ENCODE measurements around the gene MED16.

Gene MED16

DNA sequence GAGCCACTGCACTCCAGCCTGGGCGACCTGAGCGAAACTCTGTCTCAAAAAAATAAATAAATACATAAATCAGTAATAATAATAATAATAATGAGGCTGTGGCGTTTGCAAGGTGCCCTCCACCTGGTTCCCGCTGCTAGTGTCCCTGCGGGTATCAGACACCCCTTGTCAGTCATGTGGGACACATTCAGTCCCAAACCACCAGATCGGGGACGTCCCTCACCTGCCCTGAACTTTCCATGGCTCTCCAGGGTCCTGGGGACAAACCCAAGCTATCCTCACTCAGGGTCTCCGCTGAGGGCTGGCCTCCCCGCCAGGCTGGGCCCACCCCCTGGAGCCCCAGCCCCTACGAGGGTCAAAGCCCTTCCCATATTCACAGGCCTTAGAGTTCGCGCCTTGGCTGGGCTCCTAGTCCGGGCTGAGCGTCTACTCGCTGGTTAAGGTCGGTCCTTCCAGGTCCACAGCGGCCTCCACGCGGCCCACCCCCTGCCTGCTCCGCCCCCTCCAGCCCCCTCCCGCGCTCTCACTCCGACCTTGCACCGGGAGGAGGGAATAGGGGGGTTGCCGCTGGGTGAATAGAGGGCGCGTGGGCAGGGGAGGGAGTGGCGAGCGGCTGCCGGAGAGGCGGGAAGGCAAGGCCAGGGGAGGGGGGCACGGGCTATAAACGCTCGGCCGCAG lies 23.8 kb upstream of the MED16 start:
- no peak for DNase-seq
- in situ Hi-C loops (cut with HindIII; ENCODE audit: low pct_ligation_motif_present, low pct_unique_long_range_greater_than_20kb, low sequenced_read_pairs) = no loop called here

GRCh38 chr19:913080-913748 lies 20.2 kb upstream of the MED16 start, which contains the start of gene R3HDM4:
R3HDM4 (minus strand) TSS chr19:913219; CDS start chr19:913157, 62 bp downstream.
- DNase-seq = peak; percentile 65
- in situ Hi-C loops (cut with HindIII; ENCODE audit: low pct_ligation_motif_present, low pct_unique_long_range_greater_than_20kb, low sequenced_read_pairs) = no loop called here

- DNase-seq = no peak
- in situ Hi-C loops (cut with HindIII; ENCODE audit: low pct_ligation_motif_present, low pct_unique_long_range_greater_than_20kb, low sequenced_read_pairs) = no loop called here
Observed at GRCh38 chr19:912181-913079, 19.4 kb upstream of the MED16 start.

DNA sequence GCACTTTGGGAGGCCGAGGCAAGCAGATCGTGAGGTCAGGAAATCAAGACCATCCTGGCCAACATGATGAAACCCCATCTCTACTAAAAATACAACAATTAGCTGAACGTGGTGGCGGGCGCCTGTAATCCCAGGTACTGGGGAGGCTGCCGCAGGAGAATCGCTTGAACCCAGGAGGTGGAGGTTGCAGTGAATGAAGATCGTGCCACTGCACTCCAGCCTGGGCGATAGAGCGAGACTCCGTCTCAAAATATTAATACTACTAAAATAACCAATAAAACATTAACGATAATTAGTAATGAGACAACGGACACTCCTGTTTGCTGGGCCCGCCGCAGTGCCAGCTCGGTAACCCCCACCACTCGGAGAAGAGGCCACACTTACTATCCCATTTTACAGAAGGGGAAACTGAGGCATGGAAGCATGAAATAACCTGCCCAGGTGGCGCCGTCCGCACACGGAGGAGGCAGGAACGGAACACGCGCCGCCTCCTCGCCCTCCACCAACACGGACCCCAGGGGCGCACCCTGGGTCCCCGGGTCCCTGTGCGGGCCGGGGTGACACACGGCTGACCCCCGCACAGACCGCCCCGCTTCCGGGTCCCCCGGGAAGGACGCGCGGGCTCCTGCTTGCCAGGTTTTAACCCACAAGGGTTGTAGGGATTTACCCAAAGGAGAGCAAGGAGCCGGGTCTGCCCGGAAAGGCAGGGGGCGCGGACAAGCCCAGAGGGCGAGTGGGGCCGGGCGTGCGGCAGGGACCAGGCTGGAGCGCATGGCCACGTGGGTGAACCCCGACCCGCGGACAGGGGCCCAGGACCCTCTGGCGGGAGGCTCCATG lies 18.4 kb upstream of the MED16 start:
- no peak for DNase-seq
- in situ Hi-C loops (cut with HindIII; ENCODE audit: low pct_ligation_motif_present, low pct_unique_long_range_greater_than_20kb, low sequenced_read_pairs) = no loop called here

DNA sequence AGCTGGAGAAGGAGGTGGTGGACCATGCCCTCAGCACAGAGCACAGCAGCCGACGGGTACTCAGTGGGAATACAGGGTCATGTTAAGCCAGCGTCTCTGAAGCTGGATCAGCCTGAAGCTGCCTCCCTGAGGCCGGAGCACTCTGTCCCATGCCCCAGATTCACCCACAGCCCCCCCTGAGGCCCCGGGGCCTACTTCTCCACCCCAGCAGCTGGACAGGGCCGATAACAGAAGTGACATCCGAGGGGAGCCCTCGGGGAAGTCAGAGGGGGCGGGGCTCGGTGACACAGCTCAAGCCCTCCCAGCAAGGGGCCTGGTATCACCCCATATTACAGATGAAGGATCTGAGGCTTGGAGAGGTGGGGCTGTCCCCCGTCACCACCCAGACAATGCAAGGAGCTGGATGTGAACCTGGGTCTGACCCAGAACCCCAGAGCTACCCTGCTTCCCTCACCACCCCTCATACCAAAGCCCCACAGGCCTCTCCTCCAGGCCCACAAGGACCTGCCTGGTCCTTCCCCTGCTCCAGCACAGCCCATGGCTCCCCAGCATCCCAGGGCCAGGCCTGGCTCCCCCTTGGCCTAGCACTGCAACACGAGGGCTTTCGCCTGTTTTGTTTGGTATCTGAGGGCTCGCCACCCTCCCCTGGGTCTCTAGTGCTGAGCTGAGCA lies 14.3 kb upstream of the MED16 start:
- in situ Hi-C loops (cut with HindIII; ENCODE audit: low pct_ligation_motif_present, low pct_unique_long_range_greater_than_20kb, low sequenced_read_pairs) = no loop called here
- no peak for DNase-seq

DNA sequence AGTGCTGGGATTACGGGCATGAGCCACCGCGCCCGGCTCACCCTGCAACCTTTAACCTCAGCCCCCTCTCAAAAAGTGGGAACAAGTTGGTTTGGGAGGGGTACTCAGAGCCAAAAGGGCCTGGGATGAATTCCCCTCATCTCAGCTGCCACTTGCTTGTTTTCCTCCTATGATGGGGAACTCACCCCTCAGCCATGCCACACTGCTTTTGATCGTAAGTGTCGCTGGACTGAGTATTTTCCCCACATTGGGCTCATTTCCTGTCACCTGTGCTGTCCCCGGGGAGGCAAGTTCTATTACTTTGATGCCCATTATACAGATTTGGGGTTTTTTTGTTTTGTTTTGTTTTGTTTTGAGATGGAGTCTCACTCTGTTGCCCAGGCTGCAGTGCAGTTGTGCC lies 13.5 kb upstream of the MED16 start:
- DNase-seq = no peak
- in situ Hi-C loops (cut with HindIII; ENCODE audit: low pct_ligation_motif_present, low pct_unique_long_range_greater_than_20kb, low sequenced_read_pairs) = no loop called here

- DNase-seq = no peak
- in situ Hi-C loops (cut with HindIII; ENCODE audit: low pct_ligation_motif_present, low pct_unique_long_range_greater_than_20kb, low sequenced_read_pairs) = no loop called here
Observed at GRCh38 chr19:904545-904944, 11.6 kb upstream of the MED16 start.

DNA sequence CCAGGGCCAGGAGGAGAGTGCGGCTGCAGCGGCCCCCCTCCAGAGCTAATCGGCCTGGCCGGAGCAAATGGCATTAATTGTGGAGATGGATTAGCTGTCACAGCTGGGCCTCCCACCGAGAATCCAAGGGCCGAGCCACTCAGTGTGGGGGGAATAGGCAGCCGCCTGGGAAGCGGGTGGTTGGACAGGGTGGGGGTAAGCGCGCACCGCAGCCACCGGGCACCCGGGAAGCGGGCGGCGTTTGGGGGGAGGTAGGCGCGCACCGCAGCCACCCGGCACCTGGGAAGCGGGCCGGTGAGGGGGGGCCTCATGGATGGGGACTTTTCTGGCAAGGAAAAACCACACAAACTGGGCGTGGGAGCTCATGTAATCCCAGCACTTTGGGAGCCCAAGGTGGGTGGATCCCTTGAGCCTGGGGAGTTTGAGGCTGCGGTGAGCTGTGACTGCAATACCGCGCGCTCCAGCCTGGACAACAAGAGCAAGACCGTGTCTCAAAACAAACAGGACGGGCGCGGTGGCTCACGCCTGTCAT lies 10.3 kb upstream of the MED16 start:
- in situ Hi-C loops (cut with HindIII; ENCODE audit: low pct_ligation_motif_present, low pct_unique_long_range_greater_than_20kb, low sequenced_read_pairs) = no loop called here

GRCh38 chr19:902446-903226 lies 9.6 kb upstream of the MED16 start:
- DNase-seq = no peak
- in situ Hi-C loops (cut with HindIII; ENCODE audit: low pct_ligation_motif_present, low pct_unique_long_range_greater_than_20kb, low sequenced_read_pairs) = no loop called here

More for the DNA sequence above, 10.3 kb upstream of the MED16 start:
- no peak for DNase-seq

GRCh38 chr19:902093-902370 lies 9.0 kb upstream of the MED16 start:
- in situ Hi-C loops (cut with HindIII; ENCODE audit: low pct_ligation_motif_present, low pct_unique_long_range_greater_than_20kb, low sequenced_read_pairs) = no loop called here
- no peak for DNase-seq

GRCh38 chr19:901216-902092 lies 8.5 kb upstream of the MED16 start:
- in situ Hi-C loops (cut with HindIII; ENCODE audit: low pct_ligation_motif_present, low pct_unique_long_range_greater_than_20kb, low sequenced_read_pairs) = no loop called here
- no peak for DNase-seq

DNA sequence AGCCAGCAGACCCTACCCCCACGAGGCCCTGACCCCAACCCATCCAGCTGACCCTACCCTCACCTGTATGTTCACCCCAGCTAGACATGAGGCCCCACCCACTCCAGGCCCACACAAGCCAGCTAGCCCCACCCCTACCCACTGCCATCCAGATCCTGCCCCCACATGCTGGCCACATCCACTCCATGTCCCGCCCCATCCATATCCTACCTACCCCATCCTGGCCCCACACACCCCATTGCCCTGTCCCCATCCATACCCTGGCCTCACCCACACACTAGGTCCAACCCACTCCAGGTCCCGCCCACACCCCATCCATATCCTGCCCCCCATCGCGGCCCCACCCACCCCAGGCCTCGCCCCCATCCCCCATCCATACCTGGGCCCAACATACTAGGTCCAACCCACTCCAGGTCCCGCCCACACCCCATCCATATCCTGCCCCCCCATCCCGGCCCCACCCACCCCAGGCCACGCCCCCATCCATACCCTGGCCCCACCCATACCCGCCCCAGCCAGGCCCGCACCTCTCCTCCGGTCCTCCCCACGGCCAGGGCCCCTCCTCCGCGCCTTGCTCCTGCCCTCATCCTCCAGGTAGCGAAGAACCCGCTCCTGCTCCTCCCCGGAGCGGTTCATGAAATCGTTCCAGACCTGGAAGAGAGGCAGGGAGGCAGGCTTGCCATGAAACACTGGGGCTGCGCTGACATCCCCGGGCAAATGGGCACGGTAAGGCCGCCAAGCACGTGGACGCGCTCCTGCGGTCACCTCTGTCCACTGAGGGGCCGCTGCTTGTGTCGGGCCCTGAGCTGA lies 7.5 kb upstream of the MED16 start:
- in situ Hi-C loops (cut with HindIII; ENCODE audit: low pct_ligation_motif_present, low pct_unique_long_range_greater_than_20kb, low sequenced_read_pairs) = no loop called here

DNA sequence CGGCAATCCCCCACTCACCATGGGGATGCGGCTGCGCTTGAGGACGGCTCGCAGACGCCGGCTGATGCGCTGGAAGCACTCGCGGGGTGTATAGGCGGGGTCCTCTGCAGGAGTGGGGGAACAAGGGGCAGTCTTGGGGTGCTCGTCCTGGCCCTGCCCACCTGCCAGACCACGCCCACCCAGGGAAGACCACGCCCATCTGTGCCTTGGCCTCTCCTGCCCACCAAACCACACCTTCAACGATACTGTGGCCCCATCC lies 7.0 kb upstream of the MED16 start:
- DNase-seq = no peak
- in situ Hi-C loops (cut with HindIII; ENCODE audit: low pct_ligation_motif_present, low pct_unique_long_range_greater_than_20kb, low sequenced_read_pairs) = no loop called here

More for the DNA sequence above, 7.5 kb upstream of the MED16 start:
- no peak for DNase-seq

GRCh38 chr19:899336-900042 lies 6.5 kb upstream of the MED16 start:
- in situ Hi-C loops (cut with HindIII; ENCODE audit: low pct_ligation_motif_present, low pct_unique_long_range_greater_than_20kb, low sequenced_read_pairs) = no loop called here
- DNase-seq = no peak

DNA sequence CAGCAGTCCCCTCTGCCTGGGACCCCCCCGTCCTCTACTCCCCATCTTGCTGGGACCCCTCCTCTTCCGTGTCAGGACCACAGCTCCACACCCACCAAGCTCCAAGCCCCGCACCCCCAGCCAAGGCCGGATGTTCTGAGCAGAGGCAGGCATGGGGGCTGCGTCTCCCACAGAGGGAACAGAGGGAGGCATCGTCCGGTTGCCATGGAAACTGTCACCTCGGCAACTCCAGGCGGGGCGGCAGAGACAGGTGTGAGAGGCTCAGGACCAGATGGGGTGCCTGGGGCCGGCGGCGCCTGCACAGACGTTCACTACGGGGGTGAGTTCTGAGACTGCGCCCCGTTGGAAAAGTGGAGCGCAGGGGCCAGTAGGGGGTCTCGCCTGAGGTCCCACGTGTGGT lies 5.7 kb upstream of the MED16 start:
- no peak for DNase-seq
- in situ Hi-C loops (cut with HindIII; ENCODE audit: low pct_ligation_motif_present, low pct_unique_long_range_greater_than_20kb, low sequenced_read_pairs) = no loop called here

Measured in ACHN (cell line).